NCI-H2029 (cell line): ENCODE data around the gene TJP3.

Experiments used
- DNase-seq: peaks from one replicate; lab custom pipeline; 2025; lab: John Stamatoyannopoulos, UW

The TJP3 gene

DNA sequence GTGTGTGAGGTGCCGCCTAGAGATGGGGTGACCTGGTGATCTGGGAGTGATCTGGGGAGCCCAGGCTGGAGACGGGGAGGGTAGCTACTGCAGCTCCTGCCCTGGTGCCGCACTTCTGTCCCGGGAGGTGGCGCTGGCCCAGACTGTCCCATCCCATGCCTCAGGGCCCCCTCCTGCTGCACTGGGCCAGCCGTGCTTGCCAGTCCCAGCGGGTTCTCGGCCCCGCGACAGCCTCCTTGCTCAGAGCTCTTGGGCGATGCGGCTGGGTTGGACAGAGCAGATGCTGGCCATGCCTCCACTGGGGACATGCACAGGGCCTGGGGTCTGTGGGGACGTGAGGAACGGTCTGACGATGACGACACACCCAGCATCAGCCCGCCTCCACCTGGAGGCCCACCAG lies 61.3 kb downstream of the TJP3 start:
- DNase-seq: no peak

DNA sequence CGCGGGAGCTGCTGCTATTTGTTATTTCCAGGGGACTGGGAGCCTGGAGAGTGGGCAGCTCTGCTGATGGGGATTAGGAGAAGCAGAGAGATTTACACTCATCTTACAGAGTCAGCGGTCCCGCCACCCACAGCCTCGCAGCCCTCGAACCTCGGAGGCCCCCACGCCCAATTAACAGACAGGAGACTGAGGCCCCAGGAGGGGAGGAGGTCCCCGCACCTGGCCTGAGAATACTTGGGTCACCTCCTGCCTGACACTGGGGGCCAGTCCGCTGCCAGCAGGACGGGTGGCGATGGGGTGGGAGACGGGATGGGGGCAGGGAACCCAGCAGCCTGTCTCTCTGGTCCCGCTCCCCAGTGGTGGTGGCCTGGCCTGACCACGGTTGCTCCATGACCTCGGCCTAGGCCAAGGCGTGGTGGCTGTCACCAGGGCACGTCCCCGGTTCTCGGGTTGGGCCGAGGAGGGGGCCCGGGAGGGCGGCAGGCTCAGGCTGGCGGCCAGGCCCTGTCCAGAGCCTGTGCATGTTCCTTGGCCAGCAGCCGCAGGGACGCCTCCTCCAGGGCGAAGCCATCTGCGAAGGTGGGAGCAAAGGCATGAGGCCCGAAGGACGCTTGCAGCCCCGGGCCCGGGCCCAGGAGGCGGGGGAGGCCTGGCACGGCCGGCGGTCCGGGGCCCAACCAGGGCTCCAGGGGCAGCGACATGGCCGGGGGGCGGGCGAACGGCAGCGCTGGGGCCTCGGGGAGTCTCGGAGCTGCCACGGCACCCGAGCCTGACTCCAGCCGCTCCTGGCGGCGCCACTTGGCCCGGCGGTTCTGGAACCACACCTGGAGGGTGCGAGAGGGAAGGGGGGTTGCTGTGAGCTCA lies 62.2 kb downstream of the TJP3 start:
- no peak for DNase-seq

DNA sequence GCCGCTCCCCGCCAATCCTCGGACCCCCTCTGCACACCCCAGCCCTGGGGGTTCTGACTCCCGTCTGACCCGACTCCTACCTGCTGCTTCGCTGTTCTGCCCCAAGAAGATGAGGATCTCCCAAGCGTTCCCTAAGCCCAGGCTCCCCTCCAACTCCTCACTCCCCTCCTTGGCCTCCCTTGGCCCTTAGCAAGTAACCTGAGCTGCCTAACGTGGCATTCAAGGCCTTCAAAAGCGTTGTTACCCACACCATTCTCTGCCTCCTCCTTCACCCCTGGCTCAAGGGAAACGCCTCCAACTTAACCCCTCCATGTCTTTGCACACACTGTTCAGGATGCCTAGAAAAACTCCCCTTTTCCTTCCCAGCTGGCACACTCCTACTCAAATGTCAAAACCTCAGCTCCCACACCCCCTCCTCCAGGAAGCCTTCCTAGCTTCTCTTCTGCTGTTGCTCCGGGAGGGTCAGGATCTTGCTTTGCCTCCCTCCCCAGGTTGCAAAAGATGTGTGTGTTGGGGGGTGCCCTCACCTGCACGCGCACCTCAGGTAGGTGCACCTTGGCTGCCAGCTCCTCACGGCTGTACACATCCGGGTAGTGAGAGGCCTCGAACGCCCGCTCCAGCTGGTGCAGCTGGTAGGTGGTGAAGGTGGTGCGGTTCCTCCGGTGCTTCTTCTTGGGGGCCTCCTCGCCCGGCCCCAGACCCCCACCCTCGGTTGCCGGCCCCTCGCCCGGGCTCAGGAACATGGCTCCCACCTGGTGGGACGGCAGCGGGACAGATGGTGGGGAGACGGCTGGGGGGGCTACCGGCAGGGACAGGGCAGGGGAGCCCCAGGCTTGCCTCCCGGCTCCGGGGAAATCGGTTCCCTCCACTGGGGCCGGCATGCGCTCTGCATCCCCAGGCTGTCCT lies 63.1 kb downstream of the TJP3 start:
- DNase-seq: no peak

DNA sequence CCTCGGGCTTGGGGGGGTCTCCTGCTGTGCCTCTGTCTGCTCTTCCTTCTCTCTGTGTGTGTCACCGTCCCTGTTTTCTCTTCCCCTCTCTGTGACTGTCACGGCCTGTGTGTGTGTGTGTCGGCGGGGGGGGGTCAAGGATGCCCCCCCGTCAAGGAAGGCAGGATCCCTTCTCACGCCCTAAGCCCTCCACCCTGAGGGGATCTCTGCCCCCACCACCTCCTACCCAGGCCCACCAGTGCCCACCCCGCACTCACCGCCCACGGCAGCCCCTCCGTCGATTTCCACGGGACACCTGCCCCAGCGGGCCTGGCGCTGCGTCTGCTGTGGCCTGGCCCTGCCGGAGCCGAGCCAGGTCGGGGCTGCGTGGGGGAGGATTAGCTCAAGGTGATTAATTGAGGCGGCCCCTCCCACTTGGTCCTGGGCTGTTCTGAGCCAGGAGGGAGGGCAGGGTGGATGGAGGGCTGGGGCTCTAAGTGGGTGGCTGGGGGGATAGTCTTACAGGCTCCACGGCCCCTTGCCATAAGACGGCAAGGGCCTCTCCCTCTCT lies 63.8 kb downstream of the TJP3 start, which contains the start of gene RAX2:
Gene RAX2, minus strand, starts transcription at position 323 of the 550 bp plus-strand sequence. CDS start 486 bp downstream, outside the sequence.
- no peak for DNase-seq

DNA sequence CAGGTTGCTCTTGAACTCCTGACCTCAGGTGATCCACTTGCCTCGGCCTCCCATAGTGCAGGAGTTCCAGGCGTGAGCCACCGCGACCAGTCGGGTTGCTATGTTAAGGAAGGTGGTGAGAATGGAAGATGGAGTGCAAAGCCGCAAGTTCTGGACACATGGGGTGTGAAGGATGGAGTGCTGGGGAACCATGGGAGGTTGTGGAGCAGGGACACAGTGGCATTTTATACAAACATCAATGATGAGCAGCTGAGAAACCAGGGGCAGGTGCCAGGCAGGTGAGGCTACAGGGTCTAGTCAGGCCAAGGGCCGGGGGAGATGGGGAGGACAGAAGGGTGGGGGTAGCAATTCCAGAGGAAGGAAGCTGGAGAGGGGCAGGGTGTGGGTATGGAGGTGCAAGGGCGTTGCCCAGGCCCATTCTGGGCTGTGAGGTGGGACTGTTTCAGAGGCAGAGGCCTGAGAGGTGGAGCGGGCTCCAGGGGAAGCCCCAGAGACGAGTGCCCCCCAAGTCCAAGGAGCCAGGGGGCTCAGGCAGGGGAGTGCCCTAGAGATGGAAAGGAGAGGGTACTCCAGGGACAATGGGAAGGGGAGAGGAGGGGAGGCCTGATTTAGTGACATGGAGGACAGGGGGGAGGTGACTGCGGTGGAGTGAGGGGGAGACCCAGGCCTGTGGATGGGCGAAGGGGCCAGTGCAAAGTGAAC lies 65.8 kb downstream of the TJP3 start:
- no peak for DNase-seq

DNA sequence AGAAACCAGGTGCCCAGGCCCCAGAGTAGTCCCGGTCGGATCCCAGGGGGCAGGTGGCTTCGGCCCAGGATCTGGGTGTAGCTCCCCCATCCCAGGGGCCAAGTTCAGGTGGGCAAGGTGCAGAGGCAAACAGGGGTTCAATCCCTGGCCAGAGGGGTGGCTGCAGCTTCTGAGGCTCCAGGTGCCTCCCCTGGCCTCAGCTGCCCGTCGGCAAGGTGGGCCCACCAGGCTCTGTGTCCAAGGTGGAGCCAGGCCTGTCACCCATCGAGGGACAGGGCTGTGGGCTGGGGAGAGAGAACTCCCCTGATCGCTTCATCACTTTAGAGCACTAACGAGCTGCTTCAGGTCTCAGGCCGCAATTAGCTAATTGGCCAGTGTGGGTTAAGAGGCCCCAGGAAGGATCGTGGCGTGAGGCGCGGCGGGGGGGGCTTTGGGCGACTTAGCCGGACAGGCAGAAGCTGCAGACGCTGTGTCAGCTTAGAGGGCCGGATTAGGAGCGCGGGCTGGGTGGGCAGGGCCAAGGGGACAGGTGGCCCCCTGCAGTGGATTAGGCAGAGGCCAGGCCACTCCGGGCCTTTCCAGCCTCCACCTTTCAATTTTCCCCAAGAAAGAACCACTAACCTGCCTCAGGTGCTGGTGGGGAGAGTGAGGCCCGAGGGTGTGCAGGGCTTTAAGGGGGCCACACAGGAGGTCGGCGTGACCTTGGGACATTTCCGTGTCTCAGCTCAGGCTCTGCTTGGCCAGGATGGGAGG lies 66.6 kb downstream of the TJP3 start:
- DNase-seq: no peak

DNA sequence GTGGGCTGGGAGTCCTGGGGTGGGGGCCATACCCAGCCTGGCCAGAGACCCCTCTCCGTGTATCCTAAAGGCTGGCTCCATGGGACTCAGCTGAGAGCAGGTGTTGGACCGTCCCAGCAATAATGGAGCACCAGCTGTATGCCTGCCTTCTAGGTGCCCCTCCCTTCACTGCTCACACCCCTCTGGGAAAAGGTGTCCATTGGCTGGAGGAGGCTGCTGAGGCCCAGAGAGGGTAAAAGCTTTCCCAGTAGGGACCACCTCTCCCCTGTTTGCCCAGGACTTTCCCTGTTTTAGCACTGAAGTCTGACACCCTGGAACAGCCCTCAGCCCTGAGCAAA lies 67.2 kb downstream of the TJP3 start:
- no peak for DNase-seq

DNA sequence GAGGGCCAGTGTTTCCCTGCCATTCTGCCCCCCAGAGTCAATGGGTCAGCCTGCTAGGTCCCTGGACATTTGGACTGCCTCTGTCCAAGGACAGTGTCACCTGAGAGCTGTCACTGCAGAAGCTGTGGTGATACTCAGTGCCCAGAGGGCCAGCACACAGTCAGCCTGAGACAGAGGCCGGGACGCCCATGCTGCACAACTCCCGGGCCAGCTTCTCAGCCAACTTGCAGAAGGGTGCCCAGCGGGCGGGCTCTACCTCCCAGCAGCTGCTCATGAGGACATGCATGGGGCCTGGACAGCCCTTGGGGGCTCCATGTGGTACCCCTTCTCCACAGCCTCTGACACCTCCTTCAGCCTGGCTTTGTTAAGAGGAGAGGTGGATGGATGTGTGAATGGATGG lies 67.6 kb downstream of the TJP3 start:
- no peak for DNase-seq

DNA sequence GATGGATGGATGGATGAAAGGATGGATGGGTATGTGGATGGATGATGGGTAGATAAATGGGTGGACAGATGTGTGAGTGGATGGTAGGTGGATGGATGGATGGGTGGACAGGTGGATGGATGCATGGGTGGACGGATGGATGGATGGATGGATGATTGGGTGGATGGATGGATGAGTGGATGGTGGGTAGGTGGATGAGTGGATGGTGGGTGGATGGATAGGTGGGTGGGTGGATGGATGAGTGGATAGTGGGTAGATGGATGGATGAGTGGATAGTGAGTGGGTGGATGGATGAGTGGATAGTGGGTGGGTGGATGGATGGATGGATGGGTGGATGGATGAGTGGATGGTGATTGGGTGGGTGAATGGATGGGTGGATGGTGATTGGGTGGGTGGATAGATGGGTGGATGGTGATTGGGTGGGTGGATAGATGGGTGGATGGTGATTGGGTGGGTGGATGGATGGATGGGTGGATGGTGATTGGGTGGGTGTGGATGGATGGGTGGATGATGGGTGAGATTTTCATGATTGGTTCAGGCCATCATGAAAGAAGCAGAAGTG lies 68.4 kb downstream of the TJP3 start:
- DNase-seq: no peak

DNA sequence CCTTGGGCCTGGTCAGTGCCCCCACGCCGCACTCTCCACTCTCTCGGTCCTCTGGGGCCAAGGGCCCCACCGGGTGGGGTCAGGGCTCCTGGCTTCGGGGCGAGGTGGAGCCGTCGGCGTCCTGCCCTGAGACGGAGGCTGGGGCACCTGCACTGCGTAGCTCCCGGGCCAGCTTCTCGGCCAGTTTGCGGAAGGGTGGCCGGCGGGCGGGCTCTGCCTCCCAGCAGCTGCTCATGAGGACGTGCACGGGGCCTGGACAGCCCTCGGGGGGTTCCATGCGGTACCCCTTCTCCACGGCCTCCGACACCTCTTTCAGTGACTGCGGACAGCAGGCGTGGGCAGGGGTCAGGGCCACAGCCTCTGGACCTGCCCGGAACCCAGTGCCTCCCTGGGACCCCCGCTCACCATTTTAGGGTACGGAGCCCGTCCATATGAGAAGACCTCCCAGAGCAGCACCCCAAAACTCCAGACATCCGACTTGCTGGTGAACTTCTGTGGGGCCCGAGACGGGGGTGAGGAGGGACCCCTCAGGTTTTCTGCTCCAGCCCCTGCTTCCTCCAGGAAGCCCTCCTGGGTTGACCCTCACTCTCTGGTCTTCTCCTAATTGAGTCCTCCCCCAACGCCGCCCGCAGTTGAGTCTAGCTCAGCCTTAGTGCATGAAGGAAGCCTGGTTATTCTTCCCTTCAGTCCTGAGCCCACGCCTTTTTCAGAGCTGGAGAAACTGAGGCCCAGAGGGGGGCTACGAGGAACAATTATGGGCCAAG lies 70.1 kb downstream of the TJP3 start:
- DNase-seq: no peak

DNA sequence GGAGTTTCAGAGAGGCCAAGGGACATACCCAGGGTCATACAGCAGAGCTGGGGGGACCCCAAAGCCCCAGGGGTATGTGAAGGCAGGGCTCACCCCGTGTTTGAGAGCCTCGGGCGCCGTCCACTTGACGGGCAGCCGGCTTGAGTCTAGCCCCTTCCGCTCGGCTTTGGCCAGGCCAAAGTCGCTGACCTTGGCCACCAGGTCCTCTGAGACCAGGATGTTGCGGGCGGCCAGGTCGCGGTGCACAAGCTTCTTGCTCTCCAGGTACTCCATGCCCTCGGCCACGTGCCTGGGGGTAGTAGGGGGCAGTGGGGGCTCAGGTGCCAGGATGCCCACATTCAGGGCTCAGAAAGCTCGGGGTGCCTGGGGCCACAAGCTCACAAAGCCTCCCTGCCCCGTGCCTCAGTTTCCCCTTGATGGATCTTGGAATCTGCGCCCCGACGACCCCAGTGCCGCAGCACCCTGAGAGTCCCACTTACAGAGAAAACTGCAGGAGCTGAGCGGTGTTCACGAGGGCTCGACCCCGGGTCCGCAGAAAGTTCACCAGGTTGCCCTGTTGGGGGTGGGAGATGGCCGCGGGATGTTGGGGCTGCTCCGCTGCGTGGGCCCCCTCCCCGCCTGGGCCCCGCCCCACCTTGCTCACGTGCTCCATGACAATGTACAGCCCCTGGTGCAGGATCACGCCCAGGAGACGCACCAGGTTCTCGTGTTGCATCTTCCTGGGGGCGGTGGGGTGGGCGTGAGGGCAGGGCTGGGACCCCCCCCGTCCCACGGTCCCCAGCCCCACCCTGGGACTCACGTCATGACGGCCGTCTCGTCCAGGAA lies 70.9 kb downstream of the TJP3 start:
- no peak for DNase-seq

DNA sequence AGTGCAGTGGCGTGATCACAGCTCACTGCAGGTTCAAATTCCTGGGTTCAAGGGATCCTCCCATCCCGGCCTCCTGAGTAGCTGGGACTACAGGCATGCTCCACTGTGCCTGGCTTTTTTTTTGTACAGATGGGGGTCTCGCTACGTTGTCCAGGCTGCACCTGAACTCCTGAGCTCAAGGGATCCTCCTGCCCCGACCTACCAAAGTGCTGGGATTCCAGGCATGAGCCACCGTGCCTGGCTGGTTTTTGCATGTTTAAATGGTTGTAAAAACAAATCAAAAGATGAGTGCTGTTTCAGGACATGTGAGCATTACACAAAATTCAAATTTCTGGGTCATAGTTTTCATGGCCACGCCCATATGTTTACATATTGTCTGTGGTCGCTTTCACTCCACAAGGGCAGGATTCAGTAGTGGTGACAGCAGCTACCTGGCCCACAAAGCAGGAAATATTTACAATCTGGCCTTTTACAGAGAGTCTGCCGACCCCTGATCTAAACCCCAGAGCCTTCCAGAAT lies 72.7 kb downstream of the TJP3 start:
- DNase-seq: no peak

DNA sequence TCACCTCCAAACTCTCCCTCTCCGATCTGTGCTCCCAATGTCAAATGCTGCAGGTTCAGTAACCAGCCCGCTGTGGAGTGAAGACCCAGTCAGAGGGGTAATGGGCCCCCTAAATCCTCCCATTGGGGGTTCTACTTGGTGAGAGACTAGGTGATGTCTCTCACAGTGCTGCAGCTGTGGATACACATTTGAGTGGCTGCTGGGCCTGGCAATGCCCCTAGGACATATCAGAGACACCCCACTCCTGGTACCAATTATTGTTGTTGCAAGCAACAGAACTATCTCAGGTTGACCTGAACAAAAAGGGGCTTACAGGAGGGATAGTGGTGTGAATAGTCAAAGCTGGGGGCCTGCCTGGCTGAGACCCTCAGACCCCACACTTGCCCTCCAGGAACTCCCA lies 73.4 kb downstream of the TJP3 start:
- no peak for DNase-seq

DNA sequence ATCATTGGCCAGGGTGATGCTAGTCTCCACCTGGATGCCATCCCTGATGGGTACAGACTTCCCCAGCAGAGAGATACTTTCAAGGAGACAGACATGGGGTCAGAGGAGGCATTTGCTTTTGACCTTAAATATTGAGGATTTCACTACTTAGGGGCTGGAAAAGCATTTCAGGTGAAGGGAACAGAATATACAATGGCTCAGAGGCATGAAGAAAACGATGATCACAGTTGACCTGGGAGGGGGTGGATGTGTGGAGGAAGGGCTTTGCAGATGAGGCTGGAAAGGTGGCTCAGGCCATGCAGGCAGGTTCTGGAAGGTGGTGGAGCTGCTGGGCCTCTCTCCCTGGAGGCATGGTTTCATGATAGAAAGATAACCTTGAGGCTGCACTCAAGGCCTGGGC lies 74.1 kb downstream of the TJP3 start:
- no peak for DNase-seq

DNA sequence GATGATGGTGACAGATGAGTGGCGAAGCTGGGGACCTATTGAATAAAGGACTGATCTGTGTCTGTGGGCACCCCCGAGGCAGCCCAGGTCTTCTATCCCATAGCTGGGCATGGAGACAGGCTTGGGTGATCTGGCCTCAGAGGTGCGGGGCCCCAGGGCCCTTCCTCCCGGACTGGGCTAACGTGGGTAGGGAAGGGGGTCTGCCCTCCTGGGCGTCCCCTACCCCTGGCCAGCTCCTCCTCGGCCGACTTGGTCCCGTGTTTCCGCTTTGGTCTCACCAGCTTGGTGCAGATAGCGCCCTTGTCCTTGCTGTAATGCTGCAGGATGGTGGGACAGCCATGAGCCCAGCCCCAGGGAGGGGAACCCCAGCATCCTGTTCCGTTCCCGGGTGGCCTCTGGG lies 74.7 kb downstream of the TJP3 start:
- no peak for DNase-seq

DNA sequence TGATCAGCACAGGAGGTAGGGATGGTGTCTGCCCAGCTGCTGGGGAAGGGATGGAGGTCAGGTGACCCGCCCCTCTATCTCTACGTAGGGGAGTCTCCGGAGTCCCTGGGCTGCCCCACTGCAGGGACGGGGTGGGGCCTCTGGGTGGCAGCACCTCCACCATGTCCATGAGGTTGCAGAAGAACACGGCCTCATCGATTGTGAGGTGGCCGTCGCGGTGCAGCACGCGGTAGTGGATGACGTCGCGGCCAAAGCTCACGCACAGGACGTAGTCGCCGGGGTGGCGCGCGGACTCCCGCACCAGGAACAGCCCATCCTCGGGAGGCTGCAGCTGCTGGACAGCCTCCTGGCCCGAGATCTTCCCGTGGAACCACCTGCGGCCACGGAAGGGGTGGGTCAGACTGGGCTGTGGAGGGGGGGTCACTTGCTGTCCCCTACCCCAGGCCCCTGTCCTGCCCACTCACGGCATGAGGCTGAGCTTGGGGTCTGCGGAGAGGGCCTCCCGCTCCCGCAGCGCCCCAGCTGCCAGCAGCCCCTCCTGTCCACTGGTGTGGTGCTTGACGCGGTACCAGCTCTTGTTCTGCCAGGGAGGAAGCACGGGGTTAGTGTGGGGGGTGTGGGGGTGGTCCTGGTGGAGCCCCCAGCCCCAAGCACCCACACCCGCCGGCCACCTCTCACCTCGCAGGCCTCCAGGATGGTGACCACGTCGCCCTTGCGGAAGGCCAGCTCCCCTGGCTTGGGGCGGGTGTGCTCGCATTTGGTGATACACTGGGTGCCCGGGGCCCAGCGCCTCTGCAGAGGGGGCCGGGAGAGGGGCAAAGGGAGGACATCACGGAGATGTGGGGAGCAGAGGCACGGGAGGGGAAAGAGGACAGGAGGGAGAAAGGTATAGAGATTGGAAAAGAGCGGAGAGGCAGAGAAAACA lies 75.7 kb downstream of the TJP3 start:
- DNase-seq: no peak

DNA sequence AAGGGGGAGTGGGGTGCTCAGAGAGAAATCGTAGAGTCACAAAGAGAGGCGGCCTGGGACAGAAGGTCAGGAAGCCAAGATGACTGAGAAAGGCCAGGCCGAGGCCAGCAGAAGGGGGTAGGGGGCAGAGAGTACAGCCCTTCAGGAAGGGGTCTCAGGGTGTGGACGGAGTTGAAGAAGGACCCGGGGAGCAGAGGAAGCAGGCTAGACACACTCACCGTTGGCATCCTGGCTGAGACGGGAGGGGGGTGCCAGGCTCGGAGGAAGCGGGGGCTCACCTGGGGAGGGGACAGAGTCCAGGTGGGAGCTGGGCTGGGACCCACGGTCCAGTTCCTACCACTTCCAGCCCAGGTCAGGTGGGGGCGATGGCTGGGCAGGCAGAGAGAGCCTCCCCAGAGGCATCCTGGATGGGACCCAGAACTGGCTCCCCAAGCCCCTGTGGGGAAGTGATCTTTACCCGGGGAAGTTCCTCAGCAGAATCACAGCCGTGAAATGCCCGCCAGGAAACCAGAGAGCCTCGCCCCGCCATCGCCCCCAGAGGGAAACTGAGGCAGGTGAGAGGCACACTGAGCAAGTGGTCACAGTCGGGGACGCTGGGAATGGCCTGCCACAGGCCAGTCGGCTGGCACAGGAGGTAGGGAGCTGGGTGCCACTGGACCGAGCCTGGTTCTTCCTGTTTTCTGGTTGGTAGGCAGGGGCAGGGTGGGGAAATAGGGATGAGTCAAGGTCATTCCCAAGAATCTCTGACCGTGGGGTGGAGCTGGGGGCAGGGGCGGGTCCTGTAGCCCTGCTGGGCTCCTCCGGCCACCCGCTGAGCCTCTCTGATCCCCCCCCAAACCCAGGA lies 76.6 kb downstream of the TJP3 start:
- DNase-seq: no peak
